H1 (cell line): ENCODE measurements around the gene CFAP65. TPM values are rescaled to one million over a fixed set of nuclear protein-coding genes. Genes with fewer than 3 reads are reported as not detected.

ENCODE experiments used
- CTCF ChIA-PET: fragments of 300-600 bp; sonication (Branson Sonifier 250); formaldehyde crosslinking; loops from one replicate; lab custom pipeline; 2021; ENCODE audit not compliant: partially characterized antibody; lab: Charles Lee
- POLR2A ChIA-PET: fragments of 300-600 bp; sonication (Branson Sonifier 250); formaldehyde crosslinking; loops from one replicate; lab custom pipeline; 2021; ENCODE audit warnings: inconsistent platforms; ENCODE audit not compliant: partially characterized antibody; lab: Charles Lee
- DNase-seq, 2 experiments: peaks; one replicate each; pipeline versions ENCODE4 v3.0.0 to v3.0.0-alpha.2; 2010 to 2022; ENCODE audit warnings: low spot score in 2 of 2, low read depth in 1 of 2, mixed read lengths in 1 of 2
- FAIRE-seq: peaks from 2 replicates; lab custom pipeline; 2011; peaks lifted over from hg19 to GRCh38; lab: Jason Lieb, UNC
- H2AFZ ChIP-seq: 2 replicates; pipeline ENCODE4 v1.8.1; 2012; ENCODE audit warnings: low read length, inconsistent platforms
- H2AK5ac ChIP-seq: 2 replicates; pipeline ENCODE4 v1.6.1; 2013; ENCODE audit warnings: low read depth, low read length
- H2BK120ac ChIP-seq: replicated peaks from 2 replicates; pipeline ENCODE3; 2013; ENCODE audit warnings: low read depth, low read length, inconsistent platforms
- H2BK12ac ChIP-seq: 2 replicates; pipeline ENCODE4 v1.6.1; 2013; ENCODE audit warnings: low read depth, low read length
- H2BK15ac ChIP-seq: 2 replicates; pipeline ENCODE4 v1.6.1; 2013; ENCODE audit warnings: low read length
- H2BK20ac ChIP-seq: 2 replicates; pipeline ENCODE4 v1.6.1; 2013; ENCODE audit warnings: low read length
- H2BK5ac ChIP-seq: 2 replicates; pipeline ENCODE4 v1.6.1; 2013; ENCODE audit warnings: low read depth, low read length
- H3K14ac ChIP-seq: 2 replicates; pipeline ENCODE4 v1.6.1; 2013; ENCODE audit warnings: inconsistent platforms; ENCODE audit not compliant: insufficient read length
- H3K18ac ChIP-seq: 2 replicates; pipeline ENCODE4 v1.6.1; 2013; ENCODE audit warnings: low read length; ENCODE audit errors: extremely low read depth
- H3K23ac ChIP-seq: 2 replicates; pipeline ENCODE4 v1.6.1; 2013; ENCODE audit warnings: inconsistent platforms; ENCODE audit not compliant: insufficient read length
- H3K23me2 ChIP-seq: 2 replicates; pipeline ENCODE4 v1.6.1; 2013; ENCODE audit warnings: low read depth, low read length
- H3K27ac ChIP-seq: 2 replicates; pipeline ENCODE4 v1.6.1; 2011; ENCODE audit warnings: low read depth, low read length, inconsistent platforms
- H3K27me3 ChIP-seq, 4 experiments: replicated peaks in 1 of 4; 1 replicate in 1 of 4; 2 replicates in 3 of 4; pipeline versions ENCODE4 v1.6.1 to v1.8.1; 2011 to 2013; ENCODE audit warnings: low read length in 3 of 4, mild to moderate bottlenecking in 3 of 4, inconsistent platforms in 2 of 4, mixed read lengths in 2 of 4, moderate library complexity in 1 of 4; ENCODE audit not compliant: control insufficient read depth in 3 of 4, insufficient read depth in 3 of 4; ENCODE audit errors: extremely low read depth in 1 of 4
- H3K36me3 ChIP-seq, 4 experiments: 2 replicates each; pipeline versions ENCODE4 v1.6.1 to v1.8.1; 2011 to 2013; ENCODE audit warnings: mild to moderate bottlenecking in 4 of 4, low read length in 3 of 4, moderate library complexity in 2 of 4, control low read depth in 1 of 4, inconsistent platforms in 1 of 4; ENCODE audit not compliant: insufficient read depth in 4 of 4, control insufficient read depth in 2 of 4
- H3K4ac ChIP-seq: replicated peaks from 2 replicates; pipeline ENCODE3; 2013; ENCODE audit warnings: low read length, low read depth, mixed read lengths, inconsistent platforms; ENCODE audit not compliant: insufficient read length
- H3K4me1 ChIP-seq, 4 experiments: replicated peaks in 1 of 4; 1 replicate in 1 of 4; 2 replicates in 3 of 4; pipeline versions ENCODE4 v1.6.1 to v1.8.1; 2011 to 2013; ENCODE audit warnings: low read length in 3 of 4, inconsistent platforms in 2 of 4, mixed read lengths in 1 of 4; ENCODE audit not compliant: insufficient read depth in 4 of 4, control insufficient read depth in 3 of 4
- H3K4me2 ChIP-seq, 2 experiments: 2 replicates each; pipeline versions ENCODE4 v1.6.1 to v1.8.1; 2011 to 2013; ENCODE audit warnings: low read depth in 2 of 2, low read length in 2 of 2, control low read depth in 1 of 2, inconsistent platforms in 1 of 2, mild to moderate bottlenecking in 1 of 2; ENCODE audit not compliant: insufficient read depth in 1 of 2
- H3K4me3 ChIP-seq, 4 experiments: fragments of 200-600, 300-600 bp in 1 of 4; sonication (generic), shearing (Covaris generic), sonication (Bioruptor Twin) in 1 of 4; 2 replicates each; pipeline versions ENCODE4 v1.5.1 to v1.8.1; 2011 to 2016; ENCODE audit warnings: low read length in 4 of 4, low read depth in 3 of 4, control low read depth in 2 of 4, inconsistent platforms in 2 of 4, mild to moderate bottlenecking in 2 of 4, mixed read lengths in 1 of 4, moderate library complexity in 1 of 4; ENCODE audit not compliant: insufficient read depth in 2 of 4; ENCODE audit errors: extremely low read depth in 1 of 4
- H3K56ac ChIP-seq: replicated peaks from 2 replicates; pipeline ENCODE3; 2013; ENCODE audit warnings: low read depth, mild to moderate bottlenecking, mixed read lengths, low read length, inconsistent platforms; ENCODE audit not compliant: insufficient read length
- H3K79me1 ChIP-seq: 2 replicates; pipeline ENCODE4 v1.6.1; 2013; ENCODE audit warnings: low read depth, low read length, control low read depth
- H3K79me2 ChIP-seq, 2 experiments: 2 replicates each; pipeline versions ENCODE4 v1.6.1 to v1.8.1; 2012 to 2013; ENCODE audit warnings: low read length in 2 of 2, mild to moderate bottlenecking in 2 of 2, inconsistent platforms in 1 of 2; ENCODE audit not compliant: insufficient read depth in 2 of 2, control insufficient read depth in 1 of 2
- H3K9ac ChIP-seq, 4 experiments: replicated peaks in 1 of 4; 1 replicate in 1 of 4; 2 replicates in 3 of 4; pipeline versions ENCODE4 v1.6.1 to v1.8.1; 2011 to 2013; ENCODE audit warnings: low read depth in 3 of 4, low read length in 3 of 4, control low read depth in 2 of 4, mild to moderate bottlenecking in 2 of 4, moderate library complexity in 2 of 4, inconsistent platforms in 1 of 4; ENCODE audit errors: extremely low read depth in 1 of 4
- H3K9me3 ChIP-seq, 2 experiments: 2 replicates each; pipeline versions ENCODE4 v1.6.1 to v1.8.1; 2012 to 2013; ENCODE audit warnings: mild to moderate bottlenecking in 2 of 2, moderate library complexity in 2 of 2, control low read depth in 1 of 2, inconsistent platforms in 1 of 2, low read depth in 1 of 2, low read length in 1 of 2, mixed read lengths in 1 of 2; ENCODE audit not compliant: insufficient read depth in 2 of 2
- H4K20me1 ChIP-seq, 2 experiments: replicated peaks in 1 of 2; 2 replicates each; pipeline versions ENCODE3 to v1.8.1; 2011 to 2013; ENCODE audit warnings: inconsistent platforms in 2 of 2, low read length in 2 of 2, mild to moderate bottlenecking in 1 of 2; ENCODE audit not compliant: insufficient read depth in 2 of 2, control insufficient read depth in 1 of 2
- H4K5ac ChIP-seq: 2 replicates; pipeline ENCODE4 v1.6.1; 2013; ENCODE audit warnings: low read length, low read depth, mixed read lengths, inconsistent platforms; ENCODE audit not compliant: insufficient read length
- H4K8ac ChIP-seq: 2 replicates; pipeline ENCODE4 v1.8.0; 2013; ENCODE audit warnings: mild to moderate bottlenecking, moderate library complexity, low read length, inconsistent platforms; ENCODE audit not compliant: insufficient read depth; ENCODE audit errors: extremely low read depth
- H4K91ac ChIP-seq: replicated peaks from 2 replicates; pipeline ENCODE3; 2013; ENCODE audit warnings: low read length, mixed read lengths, inconsistent platforms; ENCODE audit not compliant: insufficient read length
- SIN3A ChIP-seq, 2 experiments: IDR thresholded peaks in 1 of 2; conservative IDR thresholded peaks in 1 of 2; 2 replicates each; pipeline ENCODE4 v1.6.1; 2011 to 2012; ENCODE audit warnings: low read length in 2 of 2, improper control_type of control experiment in 1 of 2, low read depth in 1 of 2, mild to moderate bottlenecking in 1 of 2
- WGBS, 2 experiments: shearing (Covaris generic) in 1 of 2; methylation state at CpG; one replicate each; pipeline versions ENCODE4 v1.1.6 to v1.1.7; 2013 to 2015; ENCODE audit warnings: low lambda C conversion rate in 2 of 2, mixed read lengths in 2 of 2, inconsistent platforms in 1 of 2, low coverage in 1 of 2, missing lambda C conversion rate in 1 of 2; ENCODE audit not compliant: insufficient replicate concordance in 2 of 2, insufficient coverage in 1 of 2, insufficient read length in 1 of 2; ENCODE audit errors: extremely low coverage in 1 of 2, missing lambda C conversion rate in 1 of 2; 5-methylcytosine and 5-hydroxymethylcytosine counted together
- polyA plus RNA-seq, 7 experiments: library from polyadenylated mRNA; depleted of rRNA in 3 of 7; stranded (reverse) in 5 of 7; unstranded in 2 of 7; fragments of >200 nt in 5 of 7; fragments of 200-250 nt in 2 of 7; gene quantifications; 1 replicate in 5 of 7; 2 replicates in 1 of 7; 4 replicates in 1 of 7; pipeline versions ENCODE4 v1.2.1 to v1.2.3, GENCODE V29; 2011 to 2013; ENCODE audit warnings: missing spikeins in 2 of 7, mixed read lengths in 2 of 7
- total RNA-seq: library from RNA; stranded (reverse); fragmentation: NEBNext Ultra II Directional; extraction: Animal tissue kit (Norgen Biotek cat#: 25700); gene quantifications from 2 replicates; pipeline ENCODE4 v1.2.1, GENCODE V29; 2021
- TF ChIP-seq, protein P1 (sequence below), 3 experiments: IDR thresholded peaks; 1 replicate in 2 of 3; 2 replicates in 1 of 3; pipeline versions ENCODE4 v1.5.1 to v1.6.1; 2011; ENCODE audit warnings: low read length in 3 of 3, mild to moderate bottlenecking in 3 of 3, inconsistent platforms in 2 of 3, low read depth in 1 of 3, moderate library complexity in 1 of 3; ENCODE audit not compliant: insufficient read depth in 1 of 3; ENCODE audit errors: control extremely low read depth in 1 of 3

Gene CFAP65
- total and polyA plus RNA-seq, 2 of the 8 experiments (the other 6 are each of a cell fraction or from before 2014, with no cell fraction given): 0.19 to 0.45 TPM

- Histone ChIP-seq H3K18ac (no peak overlapping the region), H2AFZ (no peak overlapping the region), H3K4me3 (no peak overlapping the region), H2BK5ac (no peak overlapping the region), H2BK20ac (0 out of 2 replicates have a peak overlapping the region, but pooled peaks have one; percentile 48), H2AK5ac (no peak overlapping the region; the same call in 1 of the 2 replicates), H3K14ac (no peak overlapping the region), H3K23ac (no peak overlapping the region), H3K27ac (no peak overlapping the region), H2BK12ac (no peak overlapping the region), H3K9me3 (no peaks in the 10 kb centered on the region), H4K20me1 (peaks cover 29 to 32% of the 10 kb centered on the region in 2 experiments), H3K27me3 (peaks cover 98 to 100% (median 99%) of the 10 kb centered on the region in 4 experiments), H3K4me1 (peaks cover 0 to 38% (median 22%) of the 10 kb centered on the region in 4 experiments; a peak in 6 of 7 replicates), H3K36me3 (peaks cover 0 to 6% (median 0%) of the 10 kb centered on the region in 4 experiments; a peak in 1 of 8 replicates), H3K4me2 (no peak overlapping the region; a peak in 1 of 4 replicates), H3K9ac (no peak overlapping the region), H3K23me2 (peaks cover 2% of the 10 kb centered on the region; the same call in 1 of the 2 replicates), H3K79me1 (no peaks in the 10 kb centered on the region), H2BK15ac (0 out of 2 replicates have a peak overlapping the region, but pooled peaks have one; percentile 72), H3K79me2 (no peaks in the 10 kb centered on the region), H3K56ac (no peak overlapping the region), H4K91ac (no peak overlapping the region), H4K8ac (no peak overlapping the region), H4K5ac (no peak overlapping the region), H3K4ac (no peak overlapping the region), H2BK120ac (no peak overlapping the region)
- DNase-seq: no peak
- FAIRE-seq: no peak
- POLR2A ChIA-PET: interaction anchor here (1.1 to 1.5 kb wide), 2 partner anchors 15 to 119 kb away, joined by 3 to 4 read pairs; no protein-coding TSS in a partner anchor
- CTCF ChIA-PET: interaction anchor here (0.6 to 19.5 kb wide), 37 partner anchors 8 to 305 kb away, joined by 3 to 284 read pairs (median 5); partner anchors contain the start of gene FEV
- 31% methylated on average over 8 of the region's 8 CpGs; no CpG with 5 or more reads in 1 of the 2 experiments for WGBS, 2 experiments
- TF ChIP-seq SIN3A (conservative IDR thresholded peaks at IDR 0.05 in 1 of 2, IDR thresholded peaks at IDR 0.05 in 1 of 2; ENCODE audit: low read depth in 1 of 2, low read length in 2 of 2): no peak
- TF ChIP-seq, protein P1, sequence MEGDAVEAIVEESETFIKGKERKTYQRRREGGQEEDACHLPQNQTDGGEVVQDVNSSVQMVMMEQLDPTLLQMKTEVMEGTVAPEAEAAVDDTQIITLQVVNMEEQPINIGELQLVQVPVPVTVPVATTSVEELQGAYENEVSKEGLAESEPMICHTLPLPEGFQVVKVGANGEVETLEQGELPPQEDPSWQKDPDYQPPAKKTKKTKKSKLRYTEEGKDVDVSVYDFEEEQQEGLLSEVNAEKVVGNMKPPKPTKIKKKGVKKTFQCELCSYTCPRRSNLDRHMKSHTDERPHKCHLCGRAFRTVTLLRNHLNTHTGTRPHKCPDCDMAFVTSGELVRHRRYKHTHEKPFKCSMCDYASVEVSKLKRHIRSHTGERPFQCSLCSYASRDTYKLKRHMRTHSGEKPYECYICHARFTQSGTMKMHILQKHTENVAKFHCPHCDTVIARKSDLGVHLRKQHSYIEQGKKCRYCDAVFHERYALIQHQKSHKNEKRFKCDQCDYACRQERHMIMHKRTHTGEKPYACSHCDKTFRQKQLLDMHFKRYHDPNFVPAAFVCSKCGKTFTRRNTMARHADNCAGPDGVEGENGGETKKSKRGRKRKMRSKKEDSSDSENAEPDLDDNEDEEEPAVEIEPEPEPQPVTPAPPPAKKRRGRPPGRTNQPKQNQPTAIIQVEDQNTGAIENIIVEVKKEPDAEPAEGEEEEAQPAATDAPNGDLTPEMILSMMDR (IDR thresholded peaks at IDR 0.05; ENCODE audit: control extremely low read depth in 1 of 3, insufficient read depth in 1 of 3, low read depth in 1 of 3, low read length in 3 of 3): no peak
These were observed 45.8 kb downstream of the CFAP65 start for GRCh38 chr2:218995561-218995960.
